Stimulated activated CD8-positive, alpha-beta memory T cell treated with anti-CD3 and anti-CD28 coated beads, Interleukin-15, amount 100 ng/mL, for 24 hours (primary cell): Measurements from ENCODE around the gene MPV17L2.
"Not testable (repeated sequence)": the region's sequence is repeated elsewhere in the genome, so short reads cannot be mapped to it uniquely, and the experiment has no call there.

Experiments
- DNase-seq: peaks from one replicate; pipeline ENCODE4 v3.0.0-alpha.2; 2020; ENCODE audit warnings: low read depth

The MPV17L2 gene

DNA sequence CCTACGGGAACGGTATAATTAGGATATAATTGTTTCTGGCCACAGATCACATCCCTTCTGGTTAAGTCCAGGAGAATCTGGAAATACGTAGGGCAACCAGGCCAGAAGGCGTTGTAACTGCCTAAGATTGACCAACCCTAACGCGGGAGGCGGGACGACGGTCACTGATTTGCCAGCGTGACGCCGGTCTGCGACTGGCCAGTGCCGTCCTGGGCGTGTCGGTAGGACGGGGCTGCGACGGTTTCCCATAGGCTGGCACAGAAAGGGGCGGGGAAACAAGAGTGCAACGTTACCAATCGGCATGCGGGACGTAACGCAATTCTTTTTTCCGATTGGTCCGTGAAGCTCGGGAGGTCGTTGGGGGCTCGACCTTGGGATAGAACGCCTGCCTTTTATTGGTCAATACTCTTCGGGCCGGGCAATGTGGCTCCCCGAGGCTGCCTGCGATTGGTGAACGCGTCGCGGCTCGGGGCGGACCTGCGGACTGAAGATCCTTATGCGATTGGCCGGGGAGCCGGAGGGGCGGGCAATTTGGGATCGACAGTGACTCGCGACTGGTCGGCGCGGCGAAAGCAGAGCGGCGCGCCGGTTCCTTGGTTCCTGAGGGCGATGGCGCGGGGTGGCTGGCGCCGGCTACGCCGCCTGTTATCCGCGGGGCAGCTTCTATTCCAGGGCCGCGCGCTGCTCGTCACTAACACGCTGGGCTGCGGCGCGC lies at the start of gene MPV17L2:
MPV17L2 (plus strand) TSS at position 546 of the 715 bp plus-strand sequence; CDS start at position 610, 64 bp downstream.
- peak; percentile 86 for DNase-seq

- no peak for DNase-seq
Measured at GRCh38 chr19:18143902-18144301, 49.1 kb upstream of the MPV17L2 start.

DNA sequence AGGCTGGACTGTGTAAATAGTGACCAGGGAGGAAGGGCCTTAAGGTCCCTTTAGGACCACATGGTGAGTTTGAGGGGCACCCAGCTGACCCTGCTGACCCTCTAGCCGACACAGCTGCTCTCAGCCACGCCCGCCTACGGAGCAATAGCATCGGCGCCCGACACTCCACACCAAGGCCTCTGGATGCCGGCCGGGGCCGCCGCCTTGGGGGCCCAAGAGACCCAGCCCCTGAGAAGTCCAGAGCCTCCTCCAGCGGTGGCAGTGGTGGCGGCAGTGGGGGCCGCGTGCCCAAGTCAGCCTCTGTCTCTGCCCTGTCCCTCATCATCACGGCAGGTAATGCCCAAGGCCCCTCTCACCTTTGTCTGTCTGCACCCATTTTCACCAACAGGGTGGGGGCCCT lies 48.7 kb upstream of the MPV17L2 start:
- DNase-seq = no peak

- DNase-seq = no peak
Measured at GRCh38 chr19:18144906-18145305, 48.1 kb upstream of the MPV17L2 start.

DNA sequence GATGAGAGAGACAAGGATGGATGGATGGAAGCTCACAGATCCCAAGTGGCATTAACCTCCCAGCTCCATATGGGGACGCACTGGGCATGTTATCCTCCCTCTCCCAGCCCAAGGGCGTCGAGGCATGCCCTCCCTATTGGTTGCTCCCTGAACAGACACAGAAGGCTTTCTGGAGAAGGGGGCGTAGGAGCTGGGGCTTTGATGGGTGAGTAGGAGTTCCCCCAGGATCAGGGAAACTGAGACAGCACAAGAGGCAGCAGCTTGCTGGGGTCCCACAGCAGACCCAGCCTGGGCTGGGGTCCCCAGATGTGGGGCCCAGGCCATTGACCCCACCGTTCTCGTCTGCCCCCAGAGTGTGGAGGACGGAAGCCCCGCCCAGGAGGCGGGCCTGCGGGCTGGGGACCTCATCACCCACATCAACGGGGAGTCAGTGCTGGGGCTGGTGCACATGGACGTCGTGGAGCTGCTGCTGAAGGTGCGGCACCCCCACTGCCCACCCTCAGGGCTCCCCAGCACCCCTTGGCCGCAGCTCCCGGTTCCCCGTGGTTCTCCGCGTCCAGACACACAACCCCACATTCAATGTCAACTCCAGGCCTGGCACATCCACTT lies 47.5 kb upstream of the MPV17L2 start:
- DNase-seq = no peak

GRCh38 chr19:18147396-18147795 lies 45.6 kb upstream of the MPV17L2 start:
- no peak for DNase-seq

DNA sequence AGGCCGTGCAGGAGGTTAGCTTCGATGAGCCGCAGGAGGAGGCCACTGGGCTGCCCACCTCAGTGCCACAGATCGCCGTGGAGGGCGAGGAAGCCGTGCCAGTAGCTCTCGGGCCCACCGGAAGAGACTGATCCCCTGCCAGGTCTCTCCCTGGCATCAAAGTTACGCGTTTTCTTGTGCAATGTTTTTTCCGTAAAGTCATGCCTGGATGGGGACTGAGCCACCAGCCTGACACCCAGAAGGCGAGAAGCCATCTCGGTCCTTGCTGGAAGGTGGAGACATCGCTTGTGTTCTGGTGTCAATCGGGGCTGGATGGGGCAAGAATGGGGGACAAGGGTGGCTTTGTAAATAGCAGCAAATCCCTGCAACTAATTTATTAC lies 43.4 kb upstream of the MPV17L2 start:
- no peak for DNase-seq

DNA sequence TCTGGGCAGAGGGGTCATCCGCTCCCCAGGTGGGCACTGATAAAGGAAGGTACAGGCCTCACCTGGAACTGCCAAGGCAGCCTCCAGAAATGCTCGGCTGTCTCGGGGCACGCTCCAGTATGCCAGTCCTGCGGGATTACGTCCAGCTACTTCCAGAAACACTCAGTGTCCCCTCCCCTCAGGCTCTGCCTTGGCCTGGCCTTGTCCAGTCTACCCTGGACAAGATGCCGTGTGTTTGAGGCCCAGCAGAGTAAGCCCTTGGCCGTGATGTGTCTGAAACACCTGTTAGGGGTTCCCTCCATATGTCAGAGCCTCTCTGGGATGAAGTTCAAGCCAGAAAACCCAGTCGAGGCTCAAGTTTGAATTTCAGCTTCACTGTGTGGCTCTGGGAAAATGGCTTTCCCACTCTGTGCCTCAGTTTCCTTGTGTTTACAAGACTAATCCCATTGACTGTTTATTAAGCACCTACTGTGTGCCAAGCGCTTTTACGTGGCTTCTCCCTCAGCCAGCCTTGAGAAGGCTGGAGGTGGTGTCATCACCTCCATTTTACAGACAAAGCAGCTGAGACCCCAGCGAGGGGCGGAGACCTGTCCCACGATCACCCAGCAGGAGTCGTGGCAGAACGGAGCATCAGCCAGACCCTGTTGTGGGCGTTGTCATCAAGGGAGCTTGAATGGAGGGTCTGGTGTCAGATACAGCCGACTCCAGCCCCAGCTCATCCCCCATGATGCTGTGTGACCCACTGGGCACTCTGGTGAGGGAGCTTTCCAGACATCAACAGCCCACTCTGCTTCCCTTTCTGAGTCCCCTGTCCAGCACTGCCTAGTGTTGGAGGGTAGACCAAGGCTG lies 42.0 kb upstream of the MPV17L2 start:
- DNase-seq = no peak

GRCh38 chr19:18152442-18152816 lies 40.6 kb upstream of the MPV17L2 start:
- DNase-seq = peak; percentile 89

DNA sequence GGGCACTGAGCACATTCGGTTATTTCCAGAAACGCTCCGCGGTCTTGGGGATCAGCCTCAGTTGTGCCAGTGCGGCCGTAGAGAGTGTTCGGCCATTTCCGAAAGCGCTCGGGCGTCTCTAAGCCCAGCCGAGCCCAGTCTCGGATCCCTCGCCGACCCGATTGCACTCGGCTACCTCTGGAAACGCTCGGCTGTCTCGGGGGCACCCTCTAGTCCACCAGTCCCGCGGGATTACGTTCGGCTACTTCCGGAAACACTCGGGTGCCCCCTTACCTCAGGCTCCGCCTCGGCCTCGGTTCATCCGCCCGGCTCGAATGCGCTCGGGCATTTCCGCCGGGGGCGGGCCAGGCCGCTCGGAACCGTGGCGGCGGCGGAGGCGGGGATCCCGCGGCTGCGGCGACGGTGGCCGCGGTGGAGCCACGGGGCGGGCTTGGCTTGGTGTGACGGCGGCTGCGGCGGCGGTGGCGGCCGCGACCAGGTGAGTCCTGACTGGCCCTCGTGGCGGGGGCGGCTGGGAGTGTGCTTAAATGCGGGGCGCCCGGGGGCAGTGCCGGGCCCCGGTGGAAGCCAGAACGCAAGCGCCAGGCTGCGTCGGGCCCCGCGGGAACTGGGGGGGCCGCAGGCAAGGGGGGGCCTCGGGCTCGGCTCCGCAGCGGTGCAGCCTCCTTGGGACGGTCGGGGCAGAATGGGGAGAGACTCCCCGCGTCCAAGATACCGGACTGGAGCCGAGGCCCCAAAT lies 40.0 kb upstream of the MPV17L2 start, which contains the start of gene PIK3R2:
PIK3R2 (plus strand) TSS at position 347 of the 739 bp plus-strand sequence. CDS start 2,717 bp downstream, outside the sequence.
- peak; percentile 99 for DNase-seq

GRCh38 chr19:18153556-18154134 lies 39.4 kb upstream of the MPV17L2 start:
- no peak for DNase-seq

GRCh38 chr19:18155095-18156087 lies 37.6 kb upstream of the MPV17L2 start:
- DNase-seq = no peak

- no peak for DNase-seq
Measured at GRCh38 chr19:18156268-18156667, 36.8 kb upstream of the MPV17L2 start.

GRCh38 chr19:18156841-18157464 lies 36.1 kb upstream of the MPV17L2 start:
- no peak for DNase-seq

DNA sequence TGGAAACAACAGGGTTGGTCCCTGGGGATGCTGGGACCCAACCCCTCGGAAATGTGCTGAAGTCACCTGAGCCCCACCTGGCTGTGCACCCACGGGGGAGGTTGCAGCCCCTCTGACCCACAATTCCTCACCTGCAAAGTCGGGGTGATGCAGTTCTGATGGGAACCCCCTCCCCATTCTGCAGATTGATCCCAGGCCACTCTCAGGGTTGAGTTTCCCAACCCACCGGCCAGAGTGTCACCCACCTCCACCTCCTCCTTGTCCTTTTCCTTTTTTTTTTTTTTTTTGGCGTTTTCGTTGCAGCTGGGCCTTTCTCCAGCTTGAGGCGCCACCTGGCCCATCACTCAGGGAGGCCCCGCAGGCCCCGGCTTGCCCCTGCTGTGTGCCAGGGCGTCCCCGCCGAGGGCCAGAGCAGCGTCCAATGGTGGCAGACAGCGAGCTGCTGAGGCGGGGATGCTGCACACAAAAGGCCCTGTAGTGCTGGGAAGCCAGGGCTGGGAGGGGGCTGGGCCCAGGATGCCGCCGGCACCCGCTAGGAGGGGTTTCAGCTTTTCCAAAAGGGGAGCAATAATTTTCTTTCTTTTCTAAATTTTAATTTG lies 35.5 kb upstream of the MPV17L2 start:
- DNase-seq = no peak

DNA sequence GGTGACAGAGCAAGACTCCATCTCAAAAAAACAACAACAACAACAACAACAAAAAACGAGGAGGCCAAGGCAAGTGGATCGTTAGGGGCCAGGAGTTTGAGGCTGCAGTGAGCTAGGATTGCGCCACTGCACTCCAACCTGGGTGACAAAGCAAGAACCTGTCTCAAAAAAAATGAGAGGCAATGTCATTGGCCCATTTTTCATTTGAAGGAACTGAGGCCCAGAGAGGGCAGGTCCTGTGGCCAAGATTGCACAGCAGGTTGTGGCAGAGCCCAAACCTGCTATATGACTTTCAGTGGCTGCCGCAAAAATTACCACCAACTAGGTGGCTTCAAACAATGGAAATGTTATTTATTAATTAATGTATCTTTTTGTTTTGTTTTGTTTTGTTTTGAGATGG lies 34.6 kb upstream of the MPV17L2 start:
- DNase-seq = no peak

- not testable (repeated sequence) for DNase-seq
Measured at GRCh38 chr19:18159059-18159616, 33.9 kb upstream of the MPV17L2 start.

DNA sequence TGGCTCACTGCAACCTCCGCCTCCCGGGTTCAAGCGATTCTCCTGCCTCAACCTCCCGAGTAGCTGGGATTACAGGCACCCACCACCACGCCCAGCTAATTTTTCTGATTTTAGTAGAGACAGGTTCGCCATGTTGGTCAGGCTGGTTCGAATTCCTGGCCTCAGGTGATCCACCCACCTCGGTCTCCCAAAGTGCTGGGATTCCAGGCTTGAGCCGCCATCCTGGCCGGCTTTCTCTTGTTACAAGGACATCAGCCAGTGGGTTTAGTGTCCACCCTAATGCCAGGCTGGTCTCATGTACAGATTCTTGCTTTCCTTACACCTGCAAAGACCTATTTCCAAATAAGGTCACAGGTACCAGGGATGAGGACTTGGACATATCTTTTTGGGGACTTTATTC lies 33.2 kb upstream of the MPV17L2 start:
- DNase-seq = no peak

DNA sequence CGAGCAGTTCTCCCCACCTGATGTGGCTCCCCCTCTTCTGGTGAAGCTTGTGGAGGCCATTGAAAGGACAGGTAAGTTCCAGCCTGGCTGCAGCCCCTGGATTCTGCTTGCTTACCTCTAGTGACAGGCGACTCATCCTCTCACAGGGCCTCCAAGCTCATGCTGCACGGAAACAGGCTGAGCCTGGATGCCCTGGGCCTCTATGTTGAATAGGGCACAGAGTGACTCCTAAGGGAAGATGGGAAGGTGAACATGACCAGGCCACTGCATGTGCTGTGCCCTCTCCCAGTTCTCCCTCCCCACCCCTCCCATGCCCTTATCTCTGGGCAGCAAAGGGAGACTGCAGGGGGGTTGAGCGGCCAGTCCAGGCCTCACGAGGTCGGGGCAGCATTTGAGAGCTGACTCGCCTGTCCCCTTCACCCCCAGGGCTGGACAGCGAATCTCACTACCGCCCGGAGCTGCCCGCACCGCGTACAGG lies 32.5 kb upstream of the MPV17L2 start:
- no peak for DNase-seq
